ENCODE results near the gene PHTF2. TPM values are rescaled to one million over a fixed set of nuclear protein-coding genes. Genes with fewer than 3 reads are reported as not detected.

PHTF2 gene
- total and polyA plus RNA-seq, 2 of the 4 experiments (the other 2 are of a cell fraction), result 28.3 to 69.9 TPM

- Histone ChIP-seq H4K8ac (ENCODE audit: low read depth in 2 of 2, low read length in 2 of 2) (no peak overlapping the region), H3K23ac (ENCODE audit: low read depth, low read length) (no peak overlapping the region), H3K56ac (ENCODE audit: extremely low read depth, insufficient read depth, low read length) (no peak overlapping the region), H3K4me3 (ENCODE audit: insufficient read depth, low read depth, low read length) (no peak overlapping the region), H2BK15ac (ENCODE audit: low read depth, low read length) (no peak overlapping the region), H3K27me3 (ENCODE audit: control insufficient read depth, insufficient read depth, low read length) (no peaks in the 10 kb centered on the region), H3K18ac (ENCODE audit: low read depth, low read length) (no peak overlapping the region), H3K27ac (ENCODE audit: insufficient read depth, low read length) (no peak overlapping the region), H4K91ac (ENCODE audit: insufficient read depth, low read depth, low read length) (no peak overlapping the region), H3K14ac (replicated peaks; ENCODE audit: low read depth, low read length) (no peak overlapping the region), H3K9me1 (ENCODE audit: insufficient read depth, low read length) (no peaks in the 10 kb centered on the region), H4K20me1 (ENCODE audit: insufficient read depth, low read length) (no peaks in the 10 kb centered on the region), H2BK5ac (ENCODE audit: low read depth, low read length, poor library complexity, severe bottlenecking) (no peak overlapping the region), H2AK5ac (ENCODE audit: low read depth, low read length) (no peak overlapping the region), H3K4me1 (ENCODE audit: control insufficient read depth, insufficient read depth, low read length) (no peaks in the 10 kb centered on the region), H3K4me2 (ENCODE audit: low read depth, low read length) (no peak overlapping the region), H2BK20ac (ENCODE audit: low read depth, low read length) (no peak overlapping the region), H2AFZ (replicated peaks; ENCODE audit: low read length, poor library complexity) (no peak overlapping the region), H3K36me3 (ENCODE audit: control insufficient read depth, insufficient read depth, low read length) (no peaks in the 10 kb centered on the region), H2BK120ac (ENCODE audit: low read depth, low read length) (no peak overlapping the region), H3K4ac (ENCODE audit: low read depth, low read length) (no peak overlapping the region), H4K5ac (ENCODE audit: low read depth, low read length) (no peak overlapping the region), H2AK9ac (replicated peaks; ENCODE audit: low read depth, low read length, poor library complexity) (no peak overlapping the region), H3K9ac (ENCODE audit: low read depth, low read length) (no peak overlapping the region), H3K79me1 (ENCODE audit: low read depth in 1 of 2, low read length in 2 of 2) (peaks cover 4 to 10% of the 10 kb centered on the region in 2 experiments), H3K9me3 (ENCODE audit: control insufficient read depth, insufficient read depth, low read length) (no peaks in the 10 kb centered on the region)
- in situ Hi-C loops (cut with MboI; ENCODE audit: low sequenced_read_pairs) (no loop called here), dilution Hi-C loops (cut with HindIII; ENCODE audit: low sequenced_read_pairs, unreplicated experiment) (no loop called here), intact Hi-C loops (cut with micrococcal nuclease) (no loop called here)
- ATAC-seq (ENCODE audit: low read depth) (no peak), DNase-seq (no peak)
- no peak for TF ChIP-seq SMC3 (IDR thresholded peaks at IDR 0.05; ENCODE audit: low read depth, low read length)
- no peak for TF ChIP-seq MAFK (IDR thresholded peaks at IDR 0.05; ENCODE audit: low read depth, low read length)
- no peak for TF ChIP-seq CEBPB (IDR thresholded peaks at IDR 0.05; ENCODE audit: low read depth, low read length)
- no peak for TF ChIP-seq RCOR1 (IDR thresholded peaks at IDR 0.05; ENCODE audit: insufficient replicate concordance, low read length)
- POLR2A ChIA-PET (ENCODE audit: unreplicated experiment), result interaction anchor here (0.5 kb wide), 1 partner anchor 17 kb away, joined by 12 read pairs; no protein-coding TSS in a partner anchor
- no CpG with 5 or more reads among the region's 8 CpGs for WGBS, 2 experiments (ENCODE audit: extremely low coverage in 2 of 2, insufficient read length in 1 of 2)
- CTCF ChIA-PET, result no interaction called here
- BruUV-seq (replicated peaks), result no TSS peak
Measured at GRCh38 chr7:77846317-77847092, 47.9 kb downstream of the PHTF2 start.

All from IMR-90 (cell line).